Islet precursor cell (in vitro differentiated cells): ENCODE results near the gene FGF9.

Experiments
- DNase-seq: peaks from one replicate; pipeline ENCODE4 v3.0.0-alpha.2; 2018

The FGF9 gene

GRCh38 chr13:21670883-21671619 lies at the start of gene FGF9:
FGF9 (plus strand) TSS chr13:21671073; CDS start chr13:21671913, 840 bp downstream.
- peak; percentile 90 for DNase-seq

- DNase-seq, result no peak
Observed at GRCh38 chr13:21625366-21625765, 45.5 kb upstream of the FGF9 start.

DNA sequence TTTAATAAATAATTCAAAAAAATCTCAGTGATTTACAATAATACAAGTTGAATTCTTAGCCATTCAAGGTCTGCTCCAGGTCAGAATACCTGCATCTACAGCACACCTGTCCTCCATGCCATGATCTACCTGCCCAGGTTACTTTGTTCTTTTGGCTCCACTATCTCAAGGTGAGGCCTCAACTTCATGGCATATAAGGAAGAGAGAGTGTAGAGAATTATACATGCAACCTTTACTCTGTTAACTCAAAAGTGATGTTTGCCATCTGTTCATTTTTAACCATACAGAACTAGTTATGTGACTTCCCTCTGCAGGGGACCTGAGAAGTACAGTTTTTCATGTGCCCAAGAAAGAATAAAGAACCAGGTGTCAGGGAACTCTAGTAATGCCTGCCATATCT lies 38.7 kb upstream of the FGF9 start:
- DNase-seq, result no peak

DNA sequence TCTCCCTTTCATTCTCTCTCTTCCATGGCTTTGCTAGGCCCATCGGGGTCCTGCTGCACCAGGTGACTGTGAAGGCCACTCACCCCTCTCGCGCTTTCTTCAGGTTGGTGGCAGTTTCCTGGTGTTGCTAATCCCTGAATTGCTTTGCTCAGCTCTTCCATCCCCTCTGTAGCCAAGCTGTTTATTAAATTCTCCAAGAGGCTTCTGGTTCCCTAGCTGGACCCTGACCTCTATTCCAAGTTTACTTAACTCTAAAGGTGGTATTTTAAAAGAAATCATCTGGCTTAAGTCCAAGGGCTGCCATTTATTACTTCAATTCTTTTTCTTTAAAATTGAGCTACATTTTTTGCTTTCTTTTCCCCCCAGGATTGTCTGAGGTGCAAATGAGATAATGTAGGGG lies 34.2 kb upstream of the FGF9 start:
- DNase-seq, result no peak

GRCh38 chr13:21637296-21637695 lies 33.6 kb upstream of the FGF9 start:
- DNase-seq, result no peak

GRCh38 chr13:21638319-21639282 lies 32.3 kb upstream of the FGF9 start:
- no peak for DNase-seq

DNA sequence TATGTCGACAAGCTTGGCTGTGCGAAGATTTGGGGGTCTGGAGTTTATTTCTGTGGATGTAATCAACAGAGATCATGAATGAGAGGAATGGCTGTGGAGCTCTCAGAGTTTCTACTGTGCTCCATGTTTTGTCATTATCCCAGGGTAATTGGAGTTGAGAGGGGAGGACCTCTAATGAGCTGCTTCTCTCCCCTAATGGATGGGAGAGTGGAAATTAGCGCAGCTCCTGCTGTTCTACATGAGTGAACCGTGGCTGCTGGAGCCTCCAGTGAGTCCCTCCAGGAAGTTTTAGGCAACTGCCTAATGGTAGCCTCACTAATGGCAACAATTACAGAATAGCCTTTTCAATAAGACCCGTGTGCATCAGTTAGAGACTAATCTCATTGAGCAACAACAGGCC lies 31.3 kb upstream of the FGF9 start:
- no peak for DNase-seq

DNA sequence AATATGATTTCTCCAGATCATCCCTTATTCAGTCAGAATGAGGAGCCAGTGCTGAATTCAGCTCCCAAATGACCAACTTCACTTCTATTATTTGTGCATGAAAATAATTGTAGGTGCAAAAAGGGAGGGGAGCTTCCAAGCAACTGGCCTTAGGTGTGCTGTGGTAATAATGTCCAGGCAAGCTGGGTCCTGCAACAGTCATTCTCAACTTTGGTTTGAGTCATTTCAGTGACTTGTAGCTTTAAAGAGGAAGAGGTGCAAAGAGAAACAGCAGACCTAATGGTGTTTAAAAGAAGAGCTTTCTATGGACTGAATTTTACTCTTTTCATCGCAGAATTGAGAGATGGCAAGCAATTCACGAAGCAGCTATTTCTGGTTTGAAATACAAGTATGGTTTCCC lies 29.2 kb upstream of the FGF9 start:
- no peak for DNase-seq

DNA sequence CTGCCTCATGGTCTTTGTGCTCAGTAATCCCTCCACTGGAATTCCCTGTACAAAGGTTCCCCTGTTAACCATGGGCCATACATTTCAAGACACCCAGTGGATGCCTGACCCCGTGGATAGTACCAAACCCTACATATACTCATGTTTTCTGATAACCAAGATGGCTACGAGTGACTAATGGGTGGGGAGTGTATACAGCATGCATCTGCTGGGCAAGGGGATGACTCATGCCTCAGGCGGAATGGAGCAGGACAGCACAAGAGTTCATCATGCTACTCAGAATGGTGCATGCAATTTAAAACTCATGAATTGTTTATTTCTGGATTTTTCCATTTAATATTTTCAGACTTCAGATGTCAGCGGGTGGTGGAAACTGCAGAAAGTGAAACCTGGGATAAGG lies 13.3 kb upstream of the FGF9 start:
- no peak for DNase-seq

- no peak for DNase-seq
Observed at GRCh38 chr13:21659087-21659486, 11.8 kb upstream of the FGF9 start.

DNA sequence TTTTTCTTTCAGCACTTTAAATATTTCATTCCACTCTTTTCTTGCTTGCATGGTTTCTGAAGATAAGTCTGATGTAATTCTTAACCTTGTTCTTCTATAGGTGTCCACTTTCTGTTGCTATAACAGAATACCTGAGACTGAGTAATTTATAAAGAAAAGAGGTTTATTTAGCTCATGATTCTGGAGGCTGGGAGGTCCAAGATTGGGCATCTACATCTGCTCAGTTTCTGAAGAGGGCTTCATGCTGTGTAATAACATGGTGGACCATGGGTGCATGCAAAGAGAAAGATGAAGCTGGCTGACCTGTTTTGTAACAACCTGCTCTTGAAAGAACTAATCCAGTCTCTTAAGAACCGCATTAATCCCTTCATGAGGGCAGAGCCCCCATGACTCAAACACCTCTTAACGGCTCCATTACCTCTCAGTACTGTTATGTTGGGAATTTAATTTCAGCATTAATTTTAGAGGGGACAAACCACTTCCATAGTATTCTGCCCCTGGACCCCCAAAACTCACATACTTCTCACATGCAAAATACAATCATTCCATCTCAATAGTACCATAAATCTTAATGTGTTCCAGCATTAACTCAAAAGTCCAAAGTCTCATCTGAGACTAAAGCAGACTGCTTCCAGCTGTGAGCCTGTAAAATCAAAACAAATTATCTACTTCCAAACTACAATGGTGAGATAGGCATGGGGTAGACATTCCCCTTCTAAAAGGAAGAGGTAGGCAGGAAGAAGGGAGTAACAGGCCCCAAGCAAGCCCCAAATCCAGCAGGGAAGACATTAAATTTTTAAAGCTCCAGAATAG lies 9.6 kb upstream of the FGF9 start:
- DNase-seq, result no peak

DNA sequence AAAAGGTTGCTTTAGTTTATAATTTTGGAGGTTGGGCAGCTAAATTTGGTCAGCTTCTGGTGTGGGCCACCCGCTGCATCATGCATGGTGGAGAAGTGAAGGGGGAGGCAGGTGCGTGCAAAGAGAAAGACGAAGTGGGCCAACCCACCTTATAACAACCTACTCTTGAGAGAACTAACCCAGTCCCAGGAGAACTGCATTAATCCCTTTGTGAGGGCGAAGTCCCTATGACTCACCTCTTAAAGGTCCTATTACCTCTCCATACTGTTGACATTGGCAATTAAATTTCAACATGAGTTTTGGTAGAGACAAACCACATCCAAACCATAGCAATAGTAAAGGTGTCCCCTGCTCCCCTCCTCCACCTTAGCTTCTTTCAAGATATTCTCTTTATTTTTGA lies 7.7 kb upstream of the FGF9 start:
- no peak for DNase-seq

GRCh38 chr13:21668732-21669275 lies 2.1 kb upstream of the FGF9 start:
- no peak for DNase-seq

DNA sequence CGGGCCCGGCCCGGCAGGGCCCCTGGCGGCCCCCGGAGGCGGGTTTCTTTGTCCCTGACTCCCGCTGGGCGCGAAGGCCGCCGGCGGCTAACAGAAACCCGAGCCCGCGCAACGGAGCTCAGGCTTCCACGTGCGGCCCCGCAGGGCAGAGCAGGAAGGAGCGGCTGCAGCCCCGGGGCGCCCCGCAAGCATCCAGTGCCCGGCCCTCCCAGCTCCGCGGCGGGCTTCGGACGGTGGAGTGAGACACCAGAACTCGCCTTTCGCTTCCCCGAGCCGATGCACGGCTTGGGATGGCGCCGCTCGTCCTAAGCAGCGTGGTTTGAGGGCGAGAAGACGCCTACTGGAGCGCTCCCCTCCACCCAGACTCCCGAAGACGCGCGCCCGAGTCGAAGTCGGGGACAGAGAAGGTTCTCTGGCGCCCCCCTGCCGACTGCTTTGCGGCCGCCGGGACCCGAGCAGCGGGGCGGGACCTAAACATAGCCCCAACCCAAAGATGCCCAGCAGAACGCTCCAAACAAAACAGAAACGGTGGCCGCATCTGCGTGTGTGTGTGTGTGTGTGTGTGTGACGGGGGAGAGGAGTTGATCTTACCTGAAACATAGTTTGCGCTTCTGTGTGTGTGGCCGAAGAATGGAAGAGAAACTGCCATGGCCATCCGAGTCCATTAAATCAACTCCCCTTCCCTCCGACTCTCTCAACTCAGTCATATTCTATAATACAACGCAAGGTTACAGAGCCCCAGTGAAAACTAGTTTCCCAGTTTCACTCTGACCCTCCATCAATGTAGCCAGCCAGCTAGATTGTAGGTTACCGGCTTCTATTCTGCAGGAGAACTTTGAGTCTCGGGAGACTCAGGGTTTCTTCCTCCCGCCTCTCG lies 629 bp upstream of the FGF9 start:
- peak; percentile 77 for DNase-seq

- DNase-seq, result no peak
Observed at GRCh38 chr13:21671620-21672286, 880 bp downstream of the FGF9 start.

DNA sequence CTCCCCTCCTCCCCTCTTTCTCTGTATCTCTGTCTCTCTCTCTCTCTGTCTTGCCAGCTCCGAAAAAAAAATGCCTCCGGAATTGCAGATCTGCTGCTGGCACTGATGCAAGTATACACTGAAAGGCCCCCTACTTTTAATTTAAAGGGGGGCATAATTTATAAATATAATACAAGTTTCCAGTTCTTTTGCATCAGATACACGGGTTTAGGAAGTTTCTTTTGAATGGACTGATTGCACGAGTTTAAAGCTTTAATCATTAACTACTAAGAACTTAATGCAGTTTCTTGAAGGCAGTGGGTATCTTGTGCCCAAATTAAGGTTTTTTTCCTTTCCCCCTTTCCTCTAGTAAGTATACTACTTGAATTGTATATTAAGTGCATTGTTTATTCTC lies 1.4 kb downstream of the FGF9 start:
- no peak for DNase-seq

GRCh38 chr13:21672796-21673538 lies 2.1 kb downstream of the FGF9 start:
- no peak for DNase-seq

- no peak for DNase-seq
Observed at GRCh38 chr13:21673539-21673788, 2.6 kb downstream of the FGF9 start.

- peak; percentile 65 for DNase-seq
Observed at GRCh38 chr13:21673789-21674489, 3.1 kb downstream of the FGF9 start.

- DNase-seq, result no peak
Observed at GRCh38 chr13:21674490-21675009, 3.7 kb downstream of the FGF9 start.
